IMR-90 (cell line): ENCODE data around the gene SRP54. TPM values are rescaled to one million over a fixed set of nuclear protein-coding genes. Genes with fewer than 3 reads are reported as not detected.

Experiments used
- ATAC-seq: fragments of 200-7000 bp; cut with Tn5 transposase; 2 replicates; pipeline ENCODE4 v1.9.1; 2020; ENCODE audit warnings: low read depth, mild to moderate bottlenecking, moderate library complexity
- BruUV-seq: library from RNA; stranded (reverse); fragments of 400-500 nt; replicated peaks from 2 replicates; lab custom pipeline; 2021; lab: Mats Ljungman, UMichigan
- CTCF ChIA-PET: fragments of 300-600 bp; formaldehyde crosslinking; extraction: SDS; loops from one replicate; lab custom pipeline; 2021; ENCODE audit warnings: antibody characterized with exemption; lab: Yijun Ruan, JAX
- POLR2A ChIA-PET: fragments of 300-600 bp; sonication (Branson Sonifier 250); formaldehyde crosslinking; loops from one replicate; lab custom pipeline; 2022; ENCODE audit warnings: antibody characterized with exemption; ENCODE audit not compliant: unreplicated experiment; lab: Charles Lee
- DNase-seq: peaks from one replicate; pipeline ENCODE4 v3.0.0; 2013
- H2AFZ ChIP-seq: replicated peaks from 2 replicates; pipeline ENCODE3; 2013; ENCODE audit warnings: low read length, mild to moderate bottlenecking; ENCODE audit not compliant: poor library complexity
- H2AK5ac ChIP-seq: 2 replicates; pipeline ENCODE4 v1.6.1; 2013; ENCODE audit warnings: low read depth, low read length, inconsistent platforms
- H2AK9ac ChIP-seq: replicated peaks from 2 replicates; pipeline ENCODE3; 2013; ENCODE audit warnings: mild to moderate bottlenecking, low read depth, low read length, moderate library complexity; ENCODE audit not compliant: poor library complexity
- H2BK120ac ChIP-seq: 2 replicates; pipeline ENCODE4 v1.6.1; 2013; ENCODE audit warnings: low read depth, low read length, inconsistent platforms
- H2BK15ac ChIP-seq: 3 replicates; pipeline ENCODE4 v1.6.1; 2013; ENCODE audit warnings: low read depth, low read length, inconsistent platforms
- H2BK20ac ChIP-seq: 2 replicates; pipeline ENCODE4 v1.6.1; 2013; ENCODE audit warnings: low read depth, mild to moderate bottlenecking, inconsistent platforms, low read length, moderate library complexity
- H2BK5ac ChIP-seq: 2 replicates; pipeline ENCODE4 v1.6.1; 2013; ENCODE audit warnings: mild to moderate bottlenecking, low read depth, low read length, inconsistent platforms; ENCODE audit not compliant: poor library complexity, severe bottlenecking
- H3K14ac ChIP-seq: replicated peaks from 2 replicates; pipeline ENCODE4 v1.6.1; 2013; ENCODE audit warnings: low read depth, low read length, inconsistent platforms
- H3K18ac ChIP-seq: 2 replicates; pipeline ENCODE4 v1.6.1; 2013; ENCODE audit warnings: low read depth, low read length, control low read depth
- H3K23ac ChIP-seq: 2 replicates; pipeline ENCODE4 v1.6.1; 2013; ENCODE audit warnings: low read depth, low read length, inconsistent platforms
- H3K27ac ChIP-seq: 2 replicates; pipeline ENCODE4 v1.5.1; 2013; ENCODE audit warnings: mild to moderate bottlenecking, control low read depth, low read length; ENCODE audit not compliant: insufficient read depth
- H3K27me3 ChIP-seq: 2 replicates; pipeline ENCODE4 v1.6.1; 2013; ENCODE audit warnings: low read length; ENCODE audit not compliant: control insufficient read depth, insufficient read depth
- H3K36me3 ChIP-seq: 2 replicates; pipeline ENCODE4 v1.6.1; 2013; ENCODE audit warnings: low read length, mixed read lengths; ENCODE audit not compliant: control insufficient read depth, insufficient read depth
- H3K4ac ChIP-seq: 2 replicates; pipeline ENCODE4 v1.6.1; 2013; ENCODE audit warnings: low read depth, low read length, inconsistent platforms
- H3K4me1 ChIP-seq: 2 replicates; pipeline ENCODE4 v1.6.1; 2013; ENCODE audit warnings: low read length, mixed read lengths; ENCODE audit not compliant: control insufficient read depth, insufficient read depth
- H3K4me2 ChIP-seq: 2 replicates; pipeline ENCODE4 v1.6.1; 2013; ENCODE audit warnings: low read depth, mild to moderate bottlenecking, control low read depth, low read length, moderate library complexity
- H3K4me3 ChIP-seq: 2 replicates; pipeline ENCODE4 v1.5.1; 2013; ENCODE audit warnings: low read depth, mild to moderate bottlenecking, control low read depth, low read length, moderate library complexity; ENCODE audit not compliant: insufficient read depth
- H3K56ac ChIP-seq: 2 replicates; pipeline ENCODE4 v1.6.1; 2013; ENCODE audit warnings: low read length, inconsistent platforms; ENCODE audit not compliant: insufficient read depth; ENCODE audit errors: extremely low read depth
- H3K79me1 ChIP-seq, 2 experiments: 2 replicates each; pipeline ENCODE4 v1.6.1; 2013; ENCODE audit warnings: low read length in 2 of 2, inconsistent platforms in 1 of 2, low read depth in 1 of 2
- H3K9ac ChIP-seq: 2 replicates; pipeline ENCODE4 v1.6.1; 2013; ENCODE audit warnings: low read depth, low read length, control low read depth
- H3K9me1 ChIP-seq: 2 replicates; pipeline ENCODE4 v1.6.1; 2013; ENCODE audit warnings: low read length, inconsistent platforms; ENCODE audit not compliant: insufficient read depth
- H3K9me3 ChIP-seq: 2 replicates; pipeline ENCODE4 v1.6.1; 2013; ENCODE audit warnings: low read length; ENCODE audit not compliant: control insufficient read depth, insufficient read depth
- H4K20me1 ChIP-seq: 2 replicates; pipeline ENCODE4 v1.6.1; 2013; ENCODE audit warnings: low read length, inconsistent platforms; ENCODE audit not compliant: insufficient read depth
- H4K5ac ChIP-seq: 2 replicates; pipeline ENCODE4 v1.6.1; 2013; ENCODE audit warnings: mild to moderate bottlenecking, low read depth, low read length, control low read depth
- H4K8ac ChIP-seq, 2 experiments: 2 replicates each; pipeline ENCODE4 v1.6.1; 2013; ENCODE audit warnings: low read depth in 2 of 2, low read length in 2 of 2, control low read depth in 1 of 2, inconsistent platforms in 1 of 2
- H4K91ac ChIP-seq: 2 replicates; pipeline ENCODE4 v1.6.1; 2013; ENCODE audit warnings: low read depth, low read length, inconsistent platforms; ENCODE audit not compliant: insufficient read depth
- FOS ChIP-seq: fragments of 150-350 bp; IDR thresholded peaks from 2 replicates; pipeline ENCODE4 v1.6.1; 2016; ENCODE audit warnings: low read depth, low read length
- MAZ ChIP-seq: IDR thresholded peaks from 2 replicates; pipeline ENCODE4 v1.6.1; 2012; ENCODE audit warnings: low read depth, mild to moderate bottlenecking, low read length, improper control_type of control experiment, moderate library complexity, borderline replicate concordance
- dilution Hi-C: fragments of 300-500 bp; cut with HindIII; formaldehyde crosslinking; loops from one replicate; pipeline ENCODE4 v1.14.3; 2018; ENCODE audit warnings: low sequenced_read_pairs; ENCODE audit not compliant: unreplicated experiment
- in situ Hi-C: fragments of 300-500 bp; cut with MboI; formaldehyde crosslinking; loops from 3 replicates; pipeline ENCODE4 v1.14.3; 2019; ENCODE audit warnings: low sequenced_read_pairs, inconsistent platforms, mixed read lengths
- intact Hi-C: fragments of 100-400 bp; cut with micrococcal nuclease; formaldehyde crosslinking; loops from 2 replicates; pipeline ENCODE4 v1.10.0; 2022
- polyA plus RNA-seq, 3 experiments: library from polyadenylated mRNA; depleted of rRNA; stranded (reverse); fragments of >200 nt; gene quantifications; 2 replicates each; pipeline ENCODE4 v1.2.3, GENCODE V29; 2012; ENCODE audit warnings: low replicate concordance in 1 of 3
- total RNA-seq: library from RNA; depleted of rRNA; stranded (reverse); fragments of >200 nt; gene quantifications from 2 replicates; pipeline ENCODE4 v1.2.3, GENCODE V29; 2012
- TF ChIP-seq, protein P1 (sequence below): fragments of 150-350 bp; IDR thresholded peaks from 2 replicates; pipeline ENCODE4 v1.6.1; 2017; ENCODE audit warnings: mild to moderate bottlenecking, antibody characterized with exemption, low read length, low read depth
- TF ChIP-seq, protein P2 (sequence below): fragments of 150-350 bp; IDR thresholded peaks from 2 replicates; pipeline ENCODE4 v1.6.1; 2016; ENCODE audit warnings: low read depth, mild to moderate bottlenecking, low read length, moderate library complexity, borderline replicate concordance

The SRP54 gene
- total and polyA plus RNA-seq, 2 of the 4 experiments (the other 2 are of a cell fraction), result 56.2 to 63.3 TPM

DNA sequence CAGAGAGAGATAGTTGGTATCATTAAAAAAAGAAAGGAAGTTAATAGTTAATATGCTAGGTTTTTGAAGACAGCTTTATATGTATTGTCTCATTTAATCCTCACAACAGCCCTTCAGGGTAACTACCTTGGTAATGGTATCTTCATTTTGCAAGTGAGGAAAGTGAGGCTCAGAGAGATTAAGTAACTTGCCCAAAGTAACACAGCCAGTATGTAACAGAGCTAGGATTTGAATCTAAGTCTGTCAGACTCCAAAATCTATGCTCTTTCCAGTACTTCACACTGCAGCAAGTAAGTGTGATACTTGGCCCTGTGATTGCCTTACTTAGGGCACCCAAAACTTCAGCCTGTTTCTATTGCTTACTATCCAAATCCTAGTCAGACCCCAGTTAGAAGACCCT lies 7.0 kb downstream of the SRP54 start:
- POLR2A ChIA-PET, result no interaction called here

More for the DNA sequence above, 7.0 kb downstream of the SRP54 start:
- Histone ChIP-seq H3K4me2 (no peak overlapping the region), H3K4ac (no peak overlapping the region), H4K20me1 (peaks cover 45% of the 10 kb centered on the region), H3K4me3 (no peak overlapping the region), H2AK9ac (no peak overlapping the region), H3K23ac (no peak overlapping the region), H3K36me3 (no peaks in the 10 kb centered on the region), H2BK120ac (no peak overlapping the region), H3K18ac (no peak overlapping the region), H4K8ac (no peak overlapping the region), H3K79me1 (peaks cover 6 to 43% of the 10 kb centered on the region in 2 experiments; a peak in 3 of 4 replicates), H4K5ac (no peak overlapping the region), H2BK5ac (no peak overlapping the region), H2BK15ac (no peak overlapping the region), H2AFZ (no peak overlapping the region), H3K9me1 (peaks cover 10% of the 10 kb centered on the region), H3K9ac (no peak overlapping the region), H3K4me1 (no peaks in the 10 kb centered on the region), H3K27me3 (no peaks in the 10 kb centered on the region), H4K91ac (no peak overlapping the region), H2BK20ac (no peak overlapping the region), H3K27ac (no peak overlapping the region), H3K9me3 (no peaks in the 10 kb centered on the region), H3K14ac (no peak overlapping the region), H2AK5ac (no peak overlapping the region), H3K56ac (no peak overlapping the region)
- in situ Hi-C loops (no loop called here), intact Hi-C loops (no loop called here), dilution Hi-C loops (no loop called here)
- BruUV-seq, result no TSS peak
- ATAC-seq, result no peak
- CTCF ChIA-PET, result interaction anchor here (0.6 kb wide), 1 partner anchor 8 kb away, joined by 3 read pairs; no protein-coding TSS in a partner anchor
- no peak for DNase-seq
- TF ChIP-seq MAZ (no peak), FOS (no peak)
- TF ChIP-seq, protein P1, sequence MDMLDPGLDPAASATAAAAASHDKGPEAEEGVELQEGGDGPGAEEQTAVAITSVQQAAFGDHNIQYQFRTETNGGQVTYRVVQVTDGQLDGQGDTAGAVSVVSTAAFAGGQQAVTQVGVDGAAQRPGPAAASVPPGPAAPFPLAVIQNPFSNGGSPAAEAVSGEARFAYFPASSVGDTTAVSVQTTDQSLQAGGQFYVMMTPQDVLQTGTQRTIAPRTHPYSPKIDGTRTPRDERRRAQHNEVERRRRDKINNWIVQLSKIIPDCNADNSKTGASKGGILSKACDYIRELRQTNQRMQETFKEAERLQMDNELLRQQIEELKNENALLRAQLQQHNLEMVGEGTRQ, result no peak
- TF ChIP-seq, protein P2, sequence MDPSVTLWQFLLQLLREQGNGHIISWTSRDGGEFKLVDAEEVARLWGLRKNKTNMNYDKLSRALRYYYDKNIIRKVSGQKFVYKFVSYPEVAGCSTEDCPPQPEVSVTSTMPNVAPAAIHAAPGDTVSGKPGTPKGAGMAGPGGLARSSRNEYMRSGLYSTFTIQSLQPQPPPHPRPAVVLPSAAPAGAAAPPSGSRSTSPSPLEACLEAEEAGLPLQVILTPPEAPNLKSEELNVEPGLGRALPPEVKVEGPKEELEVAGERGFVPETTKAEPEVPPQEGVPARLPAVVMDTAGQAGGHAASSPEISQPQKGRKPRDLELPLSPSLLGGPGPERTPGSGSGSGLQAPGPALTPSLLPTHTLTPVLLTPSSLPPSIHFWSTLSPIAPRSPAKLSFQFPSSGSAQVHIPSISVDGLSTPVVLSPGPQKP, result no peak
